Measurements from ENCODE around the gene NUBPL. TPM values are rescaled to one million over a fixed set of nuclear protein-coding genes. Genes with fewer than 3 reads are reported as not detected.

NUBPL gene
- polyA plus RNA-seq, 1 donor (not counting 4 experiments of a cell fraction or from before 2014, with no cell fraction given), result 18.8 TPM

- Histone ChIP-seq H4K20me1 (ENCODE audit: control insufficient read depth, extremely low read depth, insufficient read depth, low read length) (no peaks in the 10 kb centered on the region), H3K9me3 (ENCODE audit: control insufficient read depth, low read depth, low read length) (no peaks in the 10 kb centered on the region), H3K27ac (ENCODE audit: control insufficient read depth, insufficient read depth, low read length) (no peak overlapping the region), H3K4me1 (ENCODE audit: control insufficient read depth, extremely low read depth, insufficient read depth, low read length) (no peaks in the 10 kb centered on the region), H3K79me2 (ENCODE audit: control insufficient read depth, insufficient read depth, low read length) (no peaks in the 10 kb centered on the region), H2AFZ (ENCODE audit: control insufficient read depth, low read length) (no peak overlapping the region), H3K36me3 (ENCODE audit: control insufficient read depth in 2 of 2, extremely low read depth in 1 of 2, insufficient read depth in 2 of 2, low read length in 2 of 2) (no peaks in the 10 kb centered on the region), H3K9ac (ENCODE audit: control insufficient read depth, extremely low read depth, insufficient read depth, low read length) (no peak overlapping the region), H3K4me2 (ENCODE audit: control insufficient read depth, extremely low read depth, insufficient read depth, low read depth, low read length) (no peak overlapping the region), H3K27me3 (ENCODE audit: control insufficient read depth, extremely low read depth, insufficient read depth, low read length) (no peaks in the 10 kb centered on the region), H3K4me3 (ENCODE audit: control insufficient read depth in 2 of 3, extremely low read depth in 1 of 3, insufficient read depth in 2 of 3, low read depth in 1 of 3, low read length in 3 of 3) (no peak overlapping the region), H3K9me1 (ENCODE audit: control insufficient read depth, extremely low read depth, insufficient read depth, low read length) (no peaks in the 10 kb centered on the region)
- FAIRE-seq, result no peak
- dilution Hi-C loops (cut with MboI; ENCODE audit: extremely low pct_ligation_motif_present, low sequenced_read_pairs), result no loop called here
- DNase-seq (ENCODE audit: low read depth, low spot score), result no peak
- TF ChIP-seq, protein P1, sequence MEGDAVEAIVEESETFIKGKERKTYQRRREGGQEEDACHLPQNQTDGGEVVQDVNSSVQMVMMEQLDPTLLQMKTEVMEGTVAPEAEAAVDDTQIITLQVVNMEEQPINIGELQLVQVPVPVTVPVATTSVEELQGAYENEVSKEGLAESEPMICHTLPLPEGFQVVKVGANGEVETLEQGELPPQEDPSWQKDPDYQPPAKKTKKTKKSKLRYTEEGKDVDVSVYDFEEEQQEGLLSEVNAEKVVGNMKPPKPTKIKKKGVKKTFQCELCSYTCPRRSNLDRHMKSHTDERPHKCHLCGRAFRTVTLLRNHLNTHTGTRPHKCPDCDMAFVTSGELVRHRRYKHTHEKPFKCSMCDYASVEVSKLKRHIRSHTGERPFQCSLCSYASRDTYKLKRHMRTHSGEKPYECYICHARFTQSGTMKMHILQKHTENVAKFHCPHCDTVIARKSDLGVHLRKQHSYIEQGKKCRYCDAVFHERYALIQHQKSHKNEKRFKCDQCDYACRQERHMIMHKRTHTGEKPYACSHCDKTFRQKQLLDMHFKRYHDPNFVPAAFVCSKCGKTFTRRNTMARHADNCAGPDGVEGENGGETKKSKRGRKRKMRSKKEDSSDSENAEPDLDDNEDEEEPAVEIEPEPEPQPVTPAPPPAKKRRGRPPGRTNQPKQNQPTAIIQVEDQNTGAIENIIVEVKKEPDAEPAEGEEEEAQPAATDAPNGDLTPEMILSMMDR (optimal IDR thresholded peaks at IDR 0.05 in 1 of 3, IDR thresholded peaks at IDR 0.05 in 1 of 3, conservative IDR thresholded peaks at IDR 0.05 in 1 of 3; ENCODE audit: extremely low read depth in 1 of 3, insufficient read depth in 2 of 3, low read length in 3 of 3), result no peak
- TF ChIP-seq EZH2 (IDR thresholded peaks at IDR 0.05; ENCODE audit: low read length), result no peak
These were observed 115.8 kb downstream of the NUBPL start for GRCh38 chr14:31677052-31677451.

- FAIRE-seq (no peak), DNase-seq (ENCODE audit: low read depth, low spot score) (no peak)
- Histone ChIP-seq H2AFZ (ENCODE audit: control insufficient read depth, low read length) (no peak overlapping the region), H3K4me1 (ENCODE audit: control insufficient read depth, extremely low read depth, insufficient read depth, low read length) (no peaks in the 10 kb centered on the region), H4K20me1 (ENCODE audit: control insufficient read depth, extremely low read depth, insufficient read depth, low read length) (no peaks in the 10 kb centered on the region), H3K36me3 (ENCODE audit: control insufficient read depth in 2 of 2, extremely low read depth in 1 of 2, insufficient read depth in 2 of 2, low read length in 2 of 2) (no peaks in the 10 kb centered on the region), H3K27ac (ENCODE audit: control insufficient read depth, insufficient read depth, low read length) (no peak overlapping the region), H3K9me1 (ENCODE audit: control insufficient read depth, extremely low read depth, insufficient read depth, low read length) (no peaks in the 10 kb centered on the region), H3K79me2 (ENCODE audit: control insufficient read depth, insufficient read depth, low read length) (no peaks in the 10 kb centered on the region), H3K27me3 (ENCODE audit: control insufficient read depth, extremely low read depth, insufficient read depth, low read length) (no peaks in the 10 kb centered on the region), H3K4me2 (ENCODE audit: control insufficient read depth, extremely low read depth, insufficient read depth, low read depth, low read length) (no peak overlapping the region), H3K9ac (ENCODE audit: control insufficient read depth, extremely low read depth, insufficient read depth, low read length) (no peak overlapping the region), H3K9me3 (ENCODE audit: control insufficient read depth, low read depth, low read length) (no peaks in the 10 kb centered on the region), H3K4me3 (ENCODE audit: control insufficient read depth in 2 of 3, extremely low read depth in 1 of 3, insufficient read depth in 2 of 3, low read depth in 1 of 3, low read length in 3 of 3) (no peak overlapping the region)
- dilution Hi-C loops (cut with MboI; ENCODE audit: extremely low pct_ligation_motif_present, low sequenced_read_pairs), result no loop called here
- no peak for TF ChIP-seq EZH2 (IDR thresholded peaks at IDR 0.05; ENCODE audit: low read length)
- TF ChIP-seq, protein P1 (optimal IDR thresholded peaks at IDR 0.05 in 1 of 3, IDR thresholded peaks at IDR 0.05 in 1 of 3, conservative IDR thresholded peaks at IDR 0.05 in 1 of 3; ENCODE audit: extremely low read depth in 1 of 3, insufficient read depth in 2 of 3, low read length in 3 of 3), result no peak
These were observed 116.4 kb downstream of the NUBPL start for GRCh38 chr14:31677630-31678029.
